K562 (cell line): Measurements from ENCODE around the gene PNMA8B. TPM values are rescaled to one million over a fixed set of nuclear protein-coding genes. Genes with fewer than 3 reads are reported as not detected.

Experiments used
- ATAC-seq: fragments of 200-7000 bp; cut with Tn5 transposase; 3 replicates; pipeline ENCODE4 v1.9.1; 2020; ENCODE audit warnings: moderate library complexity
- BruUV-seq: library from RNA; stranded (reverse); fragments of 400-500 nt; replicated peaks from 2 replicates; lab custom pipeline; 2021; lab: Mats Ljungman, UMichigan
- CTCF ChIA-PET: fragments of 300-600 bp; formaldehyde crosslinking; extraction: SDS; loops from one replicate; lab custom pipeline; 2021; ENCODE audit warnings: low intra/inter-chr PET ratio; lab: Yijun Ruan, JAX
- POLR2A ChIA-PET: fragments of 300-600, 350-650 bp; sonication (Branson Sonifier 250); formaldehyde crosslinking; extraction: SDS; loops from one replicate; lab custom pipeline; 2021; ENCODE audit warnings: antibody characterized with exemption, inconsistent platforms; lab: Yijun Ruan, JAX
- DNase-seq, 4 experiments: peaks; one replicate each; pipeline versions ENCODE4 v3.0.0 to v3.0.0-alpha.2; 2011 to 2018; ENCODE audit warnings: low spot score in 3 of 4, mixed read lengths in 3 of 4; ENCODE audit errors: extremely low read depth in 1 of 4
- FAIRE-seq: peaks from 2 replicates; lab custom pipeline; 2011; peaks lifted over from hg19 to GRCh38; lab: Jason Lieb, UNC
- H2AFZ ChIP-seq: 2 replicates; pipeline ENCODE4 v1.6.0; 2011; ENCODE audit warnings: low read depth, low read length, control low read depth, inconsistent platforms
- H3K27ac ChIP-seq: fragments of 200-600 bp; 3 replicates; pipeline ENCODE4 v1.8.0; 2011; ENCODE audit warnings: low read depth, mild to moderate bottlenecking, control low read depth, inconsistent platforms, low read length, moderate library complexity, mixed read lengths; ENCODE audit errors: extremely low read depth
- H3K27me3 ChIP-seq, 2 experiments: fragments of 300-600 bp in 1 of 2; 2 replicates in 1 of 2; 3 replicates in 1 of 2; pipeline versions ENCODE4 v1.6.0 to v1.8.0; 2011; ENCODE audit warnings: inconsistent platforms in 2 of 2, low read length in 2 of 2, mild to moderate bottlenecking in 1 of 2, mixed read lengths in 1 of 2, moderate library complexity in 1 of 2; ENCODE audit not compliant: control insufficient read depth in 2 of 2, insufficient read depth in 2 of 2
- H3K36me3 ChIP-seq: fragments of 300-600 bp; 3 replicates; pipeline ENCODE4 v1.8.0; 2011; ENCODE audit warnings: mild to moderate bottlenecking, low read length, inconsistent platforms; ENCODE audit not compliant: control insufficient read depth, insufficient read depth
- H3K4me1 ChIP-seq, 2 experiments: fragments of 200-600 bp in 1 of 2; replicated peaks in 1 of 2; 2 replicates in 1 of 2; 3 replicates in 1 of 2; pipeline versions ENCODE4 v1.5.1 to v1.8.0; 2011; ENCODE audit warnings: inconsistent platforms in 2 of 2, low read length in 2 of 2, mild to moderate bottlenecking in 1 of 2, mixed read lengths in 1 of 2, moderate library complexity in 1 of 2; ENCODE audit not compliant: control insufficient read depth in 2 of 2, insufficient read depth in 2 of 2
- H3K4me2 ChIP-seq: 2 replicates; pipeline ENCODE4 v1.6.1; 2011; ENCODE audit warnings: low read length, control low read depth, inconsistent platforms, mixed read lengths; ENCODE audit not compliant: insufficient read depth
- H3K4me3 ChIP-seq: fragments of 200-600 bp; sonication (generic), shearing (Covaris generic); 2 replicates; pipeline ENCODE4 v1.5.1; 2016; ENCODE audit warnings: control low read depth, inconsistent platforms
- H3K79me2 ChIP-seq: fragments of 200-600 bp; 3 replicates; pipeline ENCODE4 v1.8.0; 2011; ENCODE audit warnings: low read length, inconsistent platforms; ENCODE audit not compliant: control insufficient read depth, insufficient read depth
- H3K9ac ChIP-seq, 2 experiments: 2 replicates each; pipeline versions ENCODE4 v1.6.0 to v1.6.1; 2011; ENCODE audit warnings: low read depth in 2 of 2, low read length in 2 of 2, control low read depth in 1 of 2, inconsistent platforms in 1 of 2, mild to moderate bottlenecking in 1 of 2, mixed read lengths in 1 of 2; ENCODE audit not compliant: insufficient read depth in 1 of 2
- H3K9me1 ChIP-seq: one replicate; pipeline ENCODE4 v1.6.0; 2011; ENCODE audit warnings: inconsistent platforms, mild to moderate bottlenecking, low read length, moderate library complexity; ENCODE audit not compliant: control insufficient read depth, insufficient read depth
- H3K9me3 ChIP-seq: replicated peaks from 2 replicates; pipeline ENCODE4 v1.5.1; 2011; ENCODE audit warnings: low read depth, low read length, inconsistent platforms; ENCODE audit not compliant: control insufficient read depth, insufficient read depth
- H4K20me1 ChIP-seq: replicated peaks from 2 replicates; pipeline ENCODE4 v1.6.1; 2011; ENCODE audit warnings: low read length, inconsistent platforms, mixed read lengths; ENCODE audit not compliant: control insufficient read depth, insufficient read depth
- CBFA2T2 ChIP-seq: fragments of 450-650 bp; conservative IDR thresholded peaks from 2 replicates; pipeline ENCODE4 v1.6.1; 2017; ENCODE audit warnings: mild to moderate bottlenecking
- CHD4 ChIP-seq: fragments of 200-600 bp; sonication (generic); IDR thresholded peaks from 3 replicates; pipeline ENCODE4 v1.6.1; 2012; ENCODE audit warnings: low read depth, mild to moderate bottlenecking, mixed read lengths, low read length, inconsistent platforms; ENCODE audit not compliant: insufficient read depth, insufficient replicate concordance, poor library complexity, severe bottlenecking
- E2F8 ChIP-seq: fragments of 450-650 bp; IDR thresholded peaks from 2 replicates; pipeline ENCODE4 v1.7.1; 2018; ENCODE audit warnings: mild to moderate bottlenecking, low read depth; ENCODE audit not compliant: partially characterized antibody
- FOXP4 ChIP-seq: sonication (generic); formaldehyde crosslinking; IDR thresholded peaks from 2 replicates; pipeline ENCODE4 v1.8.0; 2022; ENCODE audit warnings: mild to moderate bottlenecking, missing genetic modification reagents, borderline replicate concordance
- GTF2F1 ChIP-seq: IDR thresholded peaks from 2 replicates; pipeline ENCODE4 v1.6.1; 2011; ENCODE audit warnings: low read depth, low read length, improper control_type of control experiment
- HDAC2 ChIP-seq: fragments of 450-650 bp; IDR thresholded peaks from 2 replicates; pipeline ENCODE4 v1.6.1; 2016; ENCODE audit warnings: mild to moderate bottlenecking
- NONO ChIP-seq, 2 experiments: fragments of 200-400 bp in 1 of 2; fragments of 450-650 bp in 1 of 2; formaldehyde crosslinking in 1 of 2; IDR thresholded peaks; 2 replicates each; pipeline ENCODE4 v1.6.1; 2017; ENCODE audit warnings: low read depth in 2 of 2, mild to moderate bottlenecking in 2 of 2, moderate library complexity in 2 of 2, low read length in 1 of 2
- PRPF4 ChIP-seq: fragments of 200-400 bp; formaldehyde crosslinking; IDR thresholded peaks from one replicate; pipeline ENCODE4 v1.6.1; 2017; ENCODE audit warnings: low read length, low read depth, mild to moderate bottlenecking; ENCODE audit not compliant: insufficient read depth, poor library complexity, severe bottlenecking
- SRF ChIP-seq, 2 experiments: fragments of 250-450, 450-650 bp in 1 of 2; sonication (Bioruptor Pico) in 1 of 2; sonication (generic) in 1 of 2; formaldehyde crosslinking; IDR thresholded peaks; 2 replicates each; pipeline versions ENCODE4 v1.5.0 to v1.5.1; 2020 to 2022; ENCODE audit warnings: mild to moderate bottlenecking in 1 of 2, missing genetic modification reagents in 1 of 2
- ZNF133 ChIP-seq: fragments of 250-450 bp; sonication (Bioruptor Pico); IDR thresholded peaks from 2 replicates; pipeline ENCODE4 v1.4.0; 2020; ENCODE audit warnings: mild to moderate bottlenecking
- WGBS: fragments of 100-300 bp; shearing (Covaris generic); methylation state at CpG from one replicate; pipeline ENCODE4 v1.1.6; 2016; ENCODE audit warnings: low coverage, mixed read lengths; ENCODE audit not compliant: insufficient coverage; ENCODE audit errors: missing lambda C conversion rate; 5-methylcytosine and 5-hydroxymethylcytosine counted together
- in situ Hi-C: fragments of 300-500 bp; cut with MboI; formaldehyde crosslinking; loops from 4 replicates; pipeline ENCODE4 v1.15.0; 2018; ENCODE audit warnings: inconsistent platforms, mixed read lengths
- intact Hi-C: fragments of 100-400 bp; cut with micrococcal nuclease; formaldehyde crosslinking; loops from 2 replicates; pipeline ENCODE4 v1.14.2; 2022
- polyA plus RNA-seq, 8 experiments: library from polyadenylated mRNA; depleted of rRNA in 4 of 8; stranded (reverse) in 5 of 8; unstranded in 3 of 8; fragments of >200 nt; fragmentation: Nextera tagmentation in 2 of 8; fragmentation: Illumina TruSeq in 1 of 8; extraction: Ambion mirVana in 2 of 8; extraction: Trizol in 1 of 8; gene quantifications; 2 replicates each; pipeline versions ENCODE4 v1.2.1 to v1.2.3, GENCODE V29; 2011 to 2014; ENCODE audit warnings: inconsistent platforms in 1 of 8, missing spikeins in 1 of 8
- total RNA-seq, 7 experiments: library from RNA; depleted of rRNA in 6 of 7; stranded (reverse); fragments of >200 nt in 6 of 7; fragmentation: Illumina TruSeq in 2 of 7; extraction: Trizol in 2 of 7; gene quantifications; 2 replicates each; pipeline versions ENCODE4 v1.2.1 to v1.2.3, GENCODE V29; 2011 to 2021; ENCODE audit warnings: low replicate concordance in 1 of 7
- TF ChIP-seq, protein P1 (sequence below): sonication (generic); formaldehyde crosslinking; IDR thresholded peaks from 2 replicates; pipeline ENCODE4 v1.8.0; 2023; ENCODE audit warnings: missing genetic modification reagents, mild to moderate bottlenecking, borderline replicate concordance

Gene PNMA8B
- total and polyA plus RNA-seq, 9 of the 15 experiments (the other 6 are each of a cell fraction or from before 2014, with no cell fraction given) = not detected

DNA sequence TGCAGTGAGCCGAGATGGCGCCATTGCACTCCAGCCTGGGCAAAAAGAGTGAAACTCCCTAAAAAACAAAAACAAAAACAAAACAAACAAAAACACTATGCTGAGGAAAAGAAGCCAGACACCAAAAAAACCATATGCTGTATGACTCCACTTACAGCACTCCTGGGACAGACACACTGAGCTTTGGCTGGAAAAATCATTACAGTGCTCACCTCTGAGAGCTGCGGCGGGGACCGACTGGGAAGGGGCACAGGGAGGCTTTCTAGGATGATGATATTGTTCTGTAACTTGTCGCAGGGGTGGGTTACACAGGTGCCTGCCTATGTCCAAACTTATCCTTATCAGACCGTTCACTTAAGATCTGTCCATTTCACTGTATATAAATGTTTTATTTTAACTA is 32.2 kb downstream of the PNMA8B start:
- H3K4me1 ChIP-seq = no peaks in the 10 kb centered on the region; a peak in 1 of 5 replicates
- no peak for DNase-seq
- no peak overlapping the region for H3K4me2 ChIP-seq
- H3K27ac ChIP-seq = no peak overlapping the region
- H2AFZ ChIP-seq = no peak overlapping the region
- no peaks in the 10 kb centered on the region for H3K9me1 ChIP-seq
- BruUV-seq = no TSS peak
- CTCF ChIA-PET = no interaction called here
- H3K36me3 ChIP-seq = peaks cover 13% of the 10 kb centered on the region; the same call in 2 of the 3 replicates
- H3K27me3 ChIP-seq = no peaks in the 10 kb centered on the region
- in situ Hi-C loops (no loop called here), intact Hi-C loops (no loop called here)
- no peaks in the 10 kb centered on the region for H4K20me1 ChIP-seq
- no peak overlapping the region for H3K4me3 ChIP-seq
- no peaks in the 10 kb centered on the region for H3K79me2 ChIP-seq
- ATAC-seq = no peak
- 56% methylated on average over 5 of the region's 7 CpGs for WGBS
- H3K9me3 ChIP-seq = no peaks in the 10 kb centered on the region
- H3K9ac ChIP-seq = no peak overlapping the region
- no peak for FAIRE-seq
- POLR2A ChIA-PET = interaction anchor here (0.6 kb wide), 1 partner anchor 48 kb away, joined by 3 read pairs; no protein-coding TSS in a partner anchor
- TF ChIP-seq ZNF133 = no peak
- no peak for TF ChIP-seq HDAC2
- TF ChIP-seq CBFA2T2 = no peak
- no peak for TF ChIP-seq CHD4
- no peak for TF ChIP-seq FOXP4 (CRISPR knock-in tag)
- no peak for TF ChIP-seq NONO (IDR thresholded peaks at IDR 0.05; ENCODE audit: low read depth in 2 of 2, low read length in 1 of 2)
- TF ChIP-seq, protein P1, sequence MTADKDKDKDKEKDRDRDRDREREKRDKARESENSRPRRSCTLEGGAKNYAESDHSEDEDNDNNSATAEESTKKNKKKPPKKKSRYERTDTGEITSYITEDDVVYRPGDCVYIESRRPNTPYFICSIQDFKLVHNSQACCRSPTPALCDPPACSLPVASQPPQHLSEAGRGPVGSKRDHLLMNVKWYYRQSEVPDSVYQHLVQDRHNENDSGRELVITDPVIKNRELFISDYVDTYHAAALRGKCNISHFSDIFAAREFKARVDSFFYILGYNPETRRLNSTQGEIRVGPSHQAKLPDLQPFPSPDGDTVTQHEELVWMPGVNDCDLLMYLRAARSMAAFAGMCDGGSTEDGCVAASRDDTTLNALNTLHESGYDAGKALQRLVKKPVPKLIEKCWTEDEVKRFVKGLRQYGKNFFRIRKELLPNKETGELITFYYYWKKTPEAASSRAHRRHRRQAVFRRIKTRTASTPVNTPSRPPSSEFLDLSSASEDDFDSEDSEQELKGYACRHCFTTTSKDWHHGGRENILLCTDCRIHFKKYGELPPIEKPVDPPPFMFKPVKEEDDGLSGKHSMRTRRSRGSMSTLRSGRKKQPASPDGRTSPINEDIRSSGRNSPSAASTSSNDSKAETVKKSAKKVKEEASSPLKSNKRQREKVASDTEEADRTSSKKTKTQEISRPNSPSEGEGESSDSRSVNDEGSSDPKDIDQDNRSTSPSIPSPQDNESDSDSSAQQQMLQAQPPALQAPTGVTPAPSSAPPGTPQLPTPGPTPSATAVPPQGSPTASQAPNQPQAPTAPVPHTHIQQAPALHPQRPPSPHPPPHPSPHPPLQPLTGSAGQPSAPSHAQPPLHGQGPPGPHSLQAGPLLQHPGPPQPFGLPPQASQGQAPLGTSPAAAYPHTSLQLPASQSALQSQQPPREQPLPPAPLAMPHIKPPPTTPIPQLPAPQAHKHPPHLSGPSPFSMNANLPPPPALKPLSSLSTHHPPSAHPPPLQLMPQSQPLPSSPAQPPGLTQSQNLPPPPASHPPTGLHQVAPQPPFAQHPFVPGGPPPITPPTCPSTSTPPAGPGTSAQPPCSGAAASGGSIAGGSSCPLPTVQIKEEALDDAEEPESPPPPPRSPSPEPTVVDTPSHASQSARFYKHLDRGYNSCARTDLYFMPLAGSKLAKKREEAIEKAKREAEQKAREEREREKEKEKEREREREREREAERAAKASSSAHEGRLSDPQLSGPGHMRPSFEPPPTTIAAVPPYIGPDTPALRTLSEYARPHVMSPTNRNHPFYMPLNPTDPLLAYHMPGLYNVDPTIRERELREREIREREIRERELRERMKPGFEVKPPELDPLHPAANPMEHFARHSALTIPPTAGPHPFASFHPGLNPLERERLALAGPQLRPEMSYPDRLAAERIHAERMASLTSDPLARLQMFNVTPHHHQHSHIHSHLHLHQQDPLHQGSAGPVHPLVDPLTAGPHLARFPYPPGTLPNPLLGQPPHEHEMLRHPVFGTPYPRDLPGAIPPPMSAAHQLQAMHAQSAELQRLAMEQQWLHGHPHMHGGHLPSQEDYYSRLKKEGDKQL = no peak
- no peak for TF ChIP-seq SRF (CRISPR knock-in tag; IDR thresholded peaks at IDR 0.05)
- no peak for TF ChIP-seq PRPF4
- no peak for TF ChIP-seq GTF2F1
- no peak for TF ChIP-seq E2F8
